ENCODE measurements around the gene MORN1. TPM values are rescaled to one million over a fixed set of nuclear protein-coding genes. Genes with fewer than 3 reads are reported as not detected.
"Not testable (repeated sequence)": the region's sequence is repeated elsewhere in the genome, so short reads cannot be mapped to it uniquely, and the experiment has no call there.

The MORN1 gene
- 1 to 10 TPM in 2 of 3 donors, under 1 TPM in 1; 0.89 to 4.0 (median 3.9) TPM for polyA plus RNA-seq

- H3K36me3 Mint-ChIP-seq, result peaks cover 0 to 7% (median 0%) of the 10 kb centered on the region in 3 donors
- H3K4me3 Mint-ChIP-seq, result peak within 1 kb of the TSS; percentile 90 to 92 (median 90)
- H3K27ac Mint-ChIP-seq, result peak within 1 kb of the TSS; percentile 76 to 96 (median 92)
- H3K9me3 Mint-ChIP-seq, result no peaks in the 10 kb centered on the region
- peak; percentile 99 for DNase-seq
- peaks cover 0 to 3% (median 2%) of the 10 kb centered on the region in 3 donors for H3K27me3 Mint-ChIP-seq (ENCODE audit: low read depth in 3 of 3)
- H3K4me1 Mint-ChIP-seq, result peaks cover 35 to 36% of the 10 kb centered on the region in 2 donors
These were observed at the start of gene MORN1, which contains the start of gene RER1 for GRCh38 chr1:2391041-2391930. TSS of gene MORN1 (minus strand) at chr1:2391554. CDS start at chr1:2391533, 21 bp downstream. TSS of gene RER1 (plus strand) at chr1:2391841. CDS start at chr1:2395791, 3,950 bp downstream.

GRCh38 chr1:2440346-2440745, 49.0 kb upstream of the MORN1 start:
- not testable (repeated sequence) for DNase-seq; H3K4me3 Mint-ChIP-seq; H3K27me3 Mint-ChIP-seq (ENCODE audit: low read depth in 3 of 3); H3K9me3 Mint-ChIP-seq; H3K36me3 Mint-ChIP-seq; H3K4me1 Mint-ChIP-seq; H3K27ac Mint-ChIP-seq

GRCh38 chr1:2439369-2439768, 48.0 kb upstream of the MORN1 start:
- Mint-ChIP-seq H3K9me3 (no peaks in the 10 kb centered on the region), H3K36me3 (no peaks in the 10 kb centered on the region), H3K4me3 (no peak overlapping the region), H3K27me3 (ENCODE audit: low read depth in 3 of 3) (no peaks in the 10 kb centered on the region), H3K4me1 (peaks cover 0 to 7% of the 10 kb centered on the region in 2 donors), H3K27ac (no peak overlapping the region)
- no peak for DNase-seq

GRCh38 chr1:2438641-2439040, 47.3 kb upstream of the MORN1 start:
- Mint-ChIP-seq H3K4me3 (no peak overlapping the region), H3K27me3 (ENCODE audit: low read depth in 3 of 3) (no peaks in the 10 kb centered on the region), H3K4me1 (peaks cover 0 to 7% of the 10 kb centered on the region in 2 donors), H3K9me3 (no peaks in the 10 kb centered on the region), H3K27ac (no peak overlapping the region), H3K36me3 (no peaks in the 10 kb centered on the region)
- no peak for DNase-seq

- H3K4me1 Mint-ChIP-seq, result peaks cover 0 to 7% of the 10 kb centered on the region in 2 donors
- no peaks in the 10 kb centered on the region for H3K27me3 Mint-ChIP-seq (ENCODE audit: low read depth in 3 of 3)
- H3K27ac Mint-ChIP-seq, result no peak overlapping the region
- no peaks in the 10 kb centered on the region for H3K9me3 Mint-ChIP-seq
- DNase-seq, result no peak
- H3K4me3 Mint-ChIP-seq, result no peak overlapping the region
- H3K36me3 Mint-ChIP-seq, result no peaks in the 10 kb centered on the region
These were observed 46.7 kb upstream of the MORN1 start for GRCh38 chr1:2438038-2438437.

GRCh38 chr1:2437617-2438016, 46.3 kb upstream of the MORN1 start:
- no peaks in the 10 kb centered on the region for H3K9me3 Mint-ChIP-seq
- peaks cover 0 to 7% of the 10 kb centered on the region in 2 donors for H3K4me1 Mint-ChIP-seq
- no peaks in the 10 kb centered on the region for H3K36me3 Mint-ChIP-seq
- no peak overlapping the region for H3K4me3 Mint-ChIP-seq
- no peak overlapping the region for H3K27ac Mint-ChIP-seq
- DNase-seq, result no peak
- no peaks in the 10 kb centered on the region for H3K27me3 Mint-ChIP-seq (ENCODE audit: low read depth in 3 of 3)

GRCh38 chr1:2436876-2437275, 45.5 kb upstream of the MORN1 start:
- DNase-seq, result no peak
- Mint-ChIP-seq H3K36me3 (no peaks in the 10 kb centered on the region), H3K9me3 (no peaks in the 10 kb centered on the region), H3K27ac (no peak overlapping the region), H3K4me3 (no peak overlapping the region), H3K27me3 (ENCODE audit: low read depth in 3 of 3) (no peaks in the 10 kb centered on the region), H3K4me1 (peaks cover 0 to 4% of the 10 kb centered on the region in 2 donors)

- Mint-ChIP-seq H3K27ac (no peak overlapping the region), H3K27me3 (ENCODE audit: low read depth in 3 of 3) (no peaks in the 10 kb centered on the region)
These were observed 44.5 kb upstream of the MORN1 start for GRCh38 chr1:2435746-2436355.

GRCh38 chr1:2435091-2435490, 43.7 kb upstream of the MORN1 start:
- Mint-ChIP-seq H3K27ac (no peak overlapping the region), H3K9me3 (no peaks in the 10 kb centered on the region)
- DNase-seq, result no peak

More at GRCh38 chr1:2435746-2436355, 44.5 kb upstream of the MORN1 start:
- Mint-ChIP-seq H3K9me3 (no peaks in the 10 kb centered on the region), H3K4me1 (peaks cover 0 to 4% of the 10 kb centered on the region in 2 donors), H3K4me3 (no peak overlapping the region), H3K36me3 (no peaks in the 10 kb centered on the region)
- no peak for DNase-seq

GRCh38 chr1:2433936-2434655, 42.7 kb upstream of the MORN1 start:
- no peak for DNase-seq
- Mint-ChIP-seq H3K9me3 (peaks cover 0 to 2% (median 0%) of the 10 kb centered on the region in 6 donors), H3K27ac (no peak overlapping the region)

More at GRCh38 chr1:2435091-2435490, 43.7 kb upstream of the MORN1 start:
- no peaks in the 10 kb centered on the region for H3K27me3 Mint-ChIP-seq (ENCODE audit: low read depth in 3 of 3)
- no peak overlapping the region for H3K4me3 Mint-ChIP-seq
- no peaks in the 10 kb centered on the region for H3K36me3 Mint-ChIP-seq
- peaks cover 0 to 4% of the 10 kb centered on the region in 2 donors for H3K4me1 Mint-ChIP-seq

GRCh38 chr1:2433196-2433595, 41.8 kb upstream of the MORN1 start:
- peaks cover 0 to 4% of the 10 kb centered on the region in 2 donors for H3K4me1 Mint-ChIP-seq
- no peak overlapping the region for H3K27ac Mint-ChIP-seq
- no peaks in the 10 kb centered on the region for H3K27me3 Mint-ChIP-seq (ENCODE audit: low read depth in 3 of 3)
- H3K9me3 Mint-ChIP-seq, result peaks cover 0 to 2% (median 0%) of the 10 kb centered on the region in 6 donors
- no peak for DNase-seq
- H3K36me3 Mint-ChIP-seq, result no peaks in the 10 kb centered on the region
- H3K4me3 Mint-ChIP-seq, result no peak overlapping the region

More at GRCh38 chr1:2433936-2434655, 42.7 kb upstream of the MORN1 start:
- Mint-ChIP-seq H3K4me3 (no peak overlapping the region), H3K27me3 (ENCODE audit: low read depth in 3 of 3) (no peaks in the 10 kb centered on the region), H3K4me1 (peaks cover 0 to 4% of the 10 kb centered on the region in 2 donors), H3K36me3 (no peaks in the 10 kb centered on the region)

GRCh38 chr1:2432441-2432844, 41.1 kb upstream of the MORN1 start:
- Mint-ChIP-seq H3K9me3 (peaks cover 0 to 2% (median 0%) of the 10 kb centered on the region in 6 donors), H3K27me3 (ENCODE audit: low read depth in 3 of 3) (no peaks in the 10 kb centered on the region), H3K4me3 (no peak overlapping the region), H3K36me3 (no peaks in the 10 kb centered on the region), H3K27ac (no peak overlapping the region), H3K4me1 (peaks cover 0 to under 1% of the 10 kb centered on the region in 2 donors)
- no peak for DNase-seq

GRCh38 chr1:2431518-2431917, 40.2 kb upstream of the MORN1 start:
- no peak overlapping the region for H3K27ac Mint-ChIP-seq
- H3K4me1 Mint-ChIP-seq, result no peaks in the 10 kb centered on the region
- DNase-seq, result no peak
- no peak overlapping the region for H3K4me3 Mint-ChIP-seq
- H3K36me3 Mint-ChIP-seq, result no peaks in the 10 kb centered on the region
- H3K9me3 Mint-ChIP-seq, result peaks cover 0 to 2% (median 0%) of the 10 kb centered on the region in 6 donors
- H3K27me3 Mint-ChIP-seq (ENCODE audit: low read depth in 3 of 3), result no peaks in the 10 kb centered on the region
